ENCODE results near the gene PLAGL2. TPM values are rescaled to one million over a fixed set of nuclear protein-coding genes. Genes with fewer than 3 reads are reported as not detected.

The PLAGL2 gene
- total RNA-seq, 4 donors from 2014 or later = 2.3 to 15.0 (median 4.9) TPM

GRCh38 chr20:32230707-32231106 lies 23.2 kb upstream of the PLAGL2 start:
- Histone ChIP-seq H3K9me3 (no peaks in the 10 kb centered on the region), H3K27ac (no peak overlapping the region), H3K4me1 (no peaks in the 10 kb centered on the region), H3K36me3 (no peaks in the 10 kb centered on the region), H3K4me3 (no peak overlapping the region), H3K27me3 (no peaks in the 10 kb centered on the region)
- DNase-seq = no peak
- intact Hi-C loops (cut with DNase I; ENCODE audit: low total_unique reads) = no loop called here
- TF ChIP-seq POLR2A (IDR thresholded peaks at IDR 0.05) (no peak), CTCF (IDR thresholded peaks at IDR 0.05) (no peak)

DNA sequence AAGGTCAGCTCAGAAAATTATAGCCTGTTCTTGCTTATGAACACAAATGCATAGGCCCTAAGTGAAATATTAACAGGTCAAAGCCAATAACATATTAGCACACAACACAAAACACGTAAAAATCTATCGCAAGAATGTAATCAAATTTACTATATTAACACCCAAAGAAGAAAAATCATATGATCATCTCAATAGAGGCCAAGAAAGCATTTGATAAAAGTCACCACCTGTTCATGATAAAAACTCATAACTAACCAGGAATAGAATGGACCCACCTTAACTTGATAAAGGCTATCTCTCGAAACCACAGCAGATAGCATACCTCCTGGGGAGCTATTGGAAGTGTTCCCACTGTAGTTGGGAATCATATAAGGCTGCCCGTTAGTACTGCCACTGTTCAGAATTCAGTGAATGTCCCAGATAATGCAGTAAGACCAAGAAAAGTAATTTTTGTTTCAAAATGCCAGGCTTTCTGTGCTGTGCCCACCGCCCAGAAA lies 21.8 kb upstream of the PLAGL2 start:
- H3K36me3 ChIP-seq = no peaks in the 10 kb centered on the region
- intact Hi-C loops (cut with DNase I; ENCODE audit: low total_unique reads) = no loop called here
- H3K9me3 ChIP-seq = no peaks in the 10 kb centered on the region
- no peak overlapping the region for H3K4me3 ChIP-seq
- H3K4me1 ChIP-seq = no peaks in the 10 kb centered on the region
- H3K27me3 ChIP-seq = no peaks in the 10 kb centered on the region
- TF ChIP-seq POLR2A (IDR thresholded peaks at IDR 0.05) (no peak), CTCF (IDR thresholded peaks at IDR 0.05) (no peak)
- no peak for DNase-seq
- no peak overlapping the region for H3K27ac ChIP-seq

DNA sequence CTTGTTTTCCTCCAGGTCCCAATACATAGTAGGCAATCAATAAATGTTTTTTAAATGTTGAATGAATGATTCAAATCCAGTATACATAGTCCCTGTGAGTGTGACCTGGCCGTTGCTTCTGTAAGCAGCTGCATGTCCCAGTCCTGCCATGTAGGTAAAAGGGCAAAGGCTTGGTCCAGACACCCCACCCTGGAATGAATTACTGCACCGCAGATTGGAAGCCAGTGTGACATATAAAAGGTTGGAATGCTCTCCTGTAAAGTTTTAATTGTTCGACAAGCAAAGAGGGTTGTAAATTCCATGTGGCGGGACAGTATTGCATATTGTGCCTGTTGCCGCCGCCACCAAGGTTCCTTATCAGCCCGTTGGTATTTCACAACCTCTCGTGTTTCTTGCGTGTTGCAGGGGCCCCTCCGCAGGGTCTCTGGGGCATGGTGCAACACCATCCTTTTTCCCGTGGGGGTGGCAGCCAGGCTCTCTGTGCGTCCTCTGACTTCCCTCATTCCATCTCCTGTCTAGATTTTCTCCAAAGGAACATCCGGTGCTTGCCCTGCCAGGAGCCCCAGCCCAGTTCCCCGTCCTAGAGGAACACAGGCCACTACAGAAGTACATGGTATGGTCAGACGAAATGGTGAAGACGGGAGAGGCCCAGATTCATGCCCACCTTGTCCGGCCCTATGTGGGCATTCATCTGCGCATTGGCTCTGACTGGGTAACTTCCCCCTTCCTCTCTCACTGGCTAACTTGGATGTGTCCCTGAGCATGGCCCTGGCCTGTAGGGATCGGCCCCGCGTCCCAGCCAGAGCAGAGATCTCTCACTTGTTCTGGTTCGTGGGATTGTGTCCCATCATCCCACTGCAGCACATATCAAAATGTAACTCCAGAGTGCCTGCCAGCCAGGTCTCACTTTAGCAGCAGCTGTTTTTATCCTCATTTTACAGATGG lies 20.5 kb upstream of the PLAGL2 start:
- Histone ChIP-seq H3K4me1 (no peaks in the 10 kb centered on the region), H3K9me3 (no peaks in the 10 kb centered on the region), H3K27ac (no peak overlapping the region), H3K36me3 (no peaks in the 10 kb centered on the region), H3K4me3 (no peak overlapping the region), H3K27me3 (no peaks in the 10 kb centered on the region)
- TF ChIP-seq POLR2A (IDR thresholded peaks at IDR 0.05) (no peak), CTCF (IDR thresholded peaks at IDR 0.05) (no peak)
- DNase-seq = no peak
- intact Hi-C loops (cut with DNase I; ENCODE audit: low total_unique reads) = no loop called here

GRCh38 chr20:32227306-32227705 lies 19.8 kb upstream of the PLAGL2 start:
- H3K9me3 ChIP-seq = no peaks in the 10 kb centered on the region
- H3K4me3 ChIP-seq = no peak overlapping the region
- DNase-seq = no peak
- H3K4me1 ChIP-seq = no peaks in the 10 kb centered on the region
- no peak for TF ChIP-seq POLR2A (IDR thresholded peaks at IDR 0.05)
- no peak for TF ChIP-seq CTCF (IDR thresholded peaks at IDR 0.05)
- H3K27ac ChIP-seq = no peak overlapping the region
- intact Hi-C loops (cut with DNase I; ENCODE audit: low total_unique reads) = no loop called here
- H3K36me3 ChIP-seq = no peaks in the 10 kb centered on the region
- no peaks in the 10 kb centered on the region for H3K27me3 ChIP-seq

GRCh38 chr20:32226391-32226790 lies 18.8 kb upstream of the PLAGL2 start:
- no peak for TF ChIP-seq CTCF (IDR thresholded peaks at IDR 0.05)
- TF ChIP-seq POLR2A (IDR thresholded peaks at IDR 0.05) = no peak
- Histone ChIP-seq H3K9me3 (no peaks in the 10 kb centered on the region), H3K36me3 (no peaks in the 10 kb centered on the region), H3K4me3 (no peak overlapping the region), H3K4me1 (no peaks in the 10 kb centered on the region), H3K27me3 (no peaks in the 10 kb centered on the region), H3K27ac (no peak overlapping the region)
- intact Hi-C loops (cut with DNase I; ENCODE audit: low total_unique reads) = no loop called here
- no peak for DNase-seq

Measured in uterus (tissue), 4 donors.